ENCODE data around the gene CALHM1. TPM values are rescaled to one million over a fixed set of nuclear protein-coding genes. Genes with fewer than 3 reads are reported as not detected.
"Not testable (repeated sequence)": the region's sequence is repeated elsewhere in the genome, so short reads cannot be mapped to it uniquely, and the experiment has no call there.

The CALHM1 gene
- total RNA-seq (not detected), total RNA-seq (0 to 0.12 reads per million in 2 donors)

GRCh38 chr10:103458720-103459119 is at the start of gene CALHM1:
Gene CALHM1, minus strand, starts transcription at chr10:103458900. Its CDS starts 149 bp downstream, at chr10:103458751.
- Mint-ChIP-seq H3K4me1 (peaks cover 13% of the 10 kb centered on the region), H3K4me3 (peak within 1 kb of the TSS; percentile 31), H3K36me3 (ENCODE audit: low read depth) (no peaks in the 10 kb centered on the region), H3K27ac (no peak within 1 kb of the TSS), H3K27me3 (no peaks in the 10 kb centered on the region)
- no peak for ATAC-seq
- DNase-seq: no peak
- H3K9me3 ChIP-seq (ENCODE audit: control insufficient read depth, low read length, poor library complexity, severe bottlenecking): no peaks in the 10 kb centered on the region

- Mint-ChIP-seq H3K27ac (peak overlapping the region; percentile 75), H3K4me1 (peaks cover 15% of the 10 kb centered on the region), H3K36me3 (ENCODE audit: low read depth) (peaks cover 3% of the 10 kb centered on the region), H3K4me3 (no peak overlapping the region), H3K27me3 (peaks cover 34% of the 10 kb centered on the region)
- H3K9me3 ChIP-seq (ENCODE audit: control insufficient read depth, low read length, poor library complexity, severe bottlenecking): no peaks in the 10 kb centered on the region
- DNase-seq (no peak), ATAC-seq (no peak)
Measured at GRCh38 chr10:103507235-103508191, 48.8 kb upstream of the CALHM1 start.

- ATAC-seq (no peak), DNase-seq (no peak)
- no peak overlapping the region for H3K4me3 Mint-ChIP-seq
- peaks cover 32% of the 10 kb centered on the region for H3K27me3 Mint-ChIP-seq
- H3K9me3 ChIP-seq (ENCODE audit: control insufficient read depth, low read length, poor library complexity, severe bottlenecking): no peaks in the 10 kb centered on the region
- H3K36me3 Mint-ChIP-seq (ENCODE audit: low read depth): peaks cover 2% of the 10 kb centered on the region
- peaks cover 13% of the 10 kb centered on the region for H3K4me1 Mint-ChIP-seq
- H3K27ac Mint-ChIP-seq: no peak overlapping the region
Measured at GRCh38 chr10:103506061-103506460, 47.4 kb upstream of the CALHM1 start.

- no peaks in the 10 kb centered on the region for H3K9me3 ChIP-seq (ENCODE audit: control insufficient read depth, low read length, poor library complexity, severe bottlenecking)
- ATAC-seq (peak; percentile 91), DNase-seq (no peak)
- H3K4me3 Mint-ChIP-seq: no peak overlapping the region
- peak overlapping the region; percentile 14 for H3K27ac Mint-ChIP-seq
- peaks cover 4% of the 10 kb centered on the region for H3K36me3 Mint-ChIP-seq (ENCODE audit: low read depth)
- H3K4me1 Mint-ChIP-seq: peaks cover 19% of the 10 kb centered on the region
- peaks cover 45% of the 10 kb centered on the region for H3K27me3 Mint-ChIP-seq
Measured at GRCh38 chr10:103504181-103504783, 45.6 kb upstream of the CALHM1 start.

- not testable (repeated sequence) for H3K9me3 ChIP-seq (ENCODE audit: control insufficient read depth, low read length, poor library complexity, severe bottlenecking); H3K4me3 Mint-ChIP-seq; H3K36me3 Mint-ChIP-seq (ENCODE audit: low read depth); DNase-seq; ATAC-seq
- H3K4me1 Mint-ChIP-seq: peaks cover 19% of the 10 kb centered on the region
- H3K27me3 Mint-ChIP-seq: peaks cover 45% of the 10 kb centered on the region
- peak overlapping the region; percentile 14 for H3K27ac Mint-ChIP-seq
Measured at GRCh38 chr10:103503777-103504176, 45.1 kb upstream of the CALHM1 start.

GRCh38 chr10:103502849-103503660 is 44.4 kb upstream of the CALHM1 start:
- DNase-seq: no peak
- no peak overlapping the region for H3K4me3 Mint-ChIP-seq
- peaks cover 45% of the 10 kb centered on the region for H3K27me3 Mint-ChIP-seq
- no peak for ATAC-seq
- no peak overlapping the region for H3K27ac Mint-ChIP-seq
- no peaks in the 10 kb centered on the region for H3K9me3 ChIP-seq (ENCODE audit: control insufficient read depth, low read length, poor library complexity, severe bottlenecking)
- H3K36me3 Mint-ChIP-seq (ENCODE audit: low read depth): peaks cover 4% of the 10 kb centered on the region
- peaks cover 19% of the 10 kb centered on the region for H3K4me1 Mint-ChIP-seq

GRCh38 chr10:103501186-103501585 is 42.5 kb upstream of the CALHM1 start:
- peaks cover 46% of the 10 kb centered on the region for H3K27me3 Mint-ChIP-seq
- H3K27ac Mint-ChIP-seq: peak overlapping the region; percentile 71
- DNase-seq: no peak
- ATAC-seq: no peak
- no peak overlapping the region for H3K4me3 Mint-ChIP-seq
- peaks cover 4% of the 10 kb centered on the region for H3K36me3 Mint-ChIP-seq (ENCODE audit: low read depth)
- peaks cover 18% of the 10 kb centered on the region for H3K4me1 Mint-ChIP-seq
- no peaks in the 10 kb centered on the region for H3K9me3 ChIP-seq (ENCODE audit: control insufficient read depth, low read length, poor library complexity, severe bottlenecking)

GRCh38 chr10:103500481-103500880 is 41.8 kb upstream of the CALHM1 start:
- Mint-ChIP-seq H3K4me1 (peaks cover 17% of the 10 kb centered on the region), H3K4me3 (no peak overlapping the region)

GRCh38 chr10:103499881-103500280 is 41.2 kb upstream of the CALHM1 start:
- H3K4me3 Mint-ChIP-seq: no peak overlapping the region
- no peak for DNase-seq
- no peak for ATAC-seq
- no peak overlapping the region for H3K27ac Mint-ChIP-seq
- H3K27me3 Mint-ChIP-seq: peaks cover 57% of the 10 kb centered on the region
- H3K36me3 Mint-ChIP-seq (ENCODE audit: low read depth): peaks cover 4% of the 10 kb centered on the region
- peaks cover 17% of the 10 kb centered on the region for H3K4me1 Mint-ChIP-seq
- no peaks in the 10 kb centered on the region for H3K9me3 ChIP-seq (ENCODE audit: control insufficient read depth, low read length, poor library complexity, severe bottlenecking)

More at GRCh38 chr10:103500481-103500880, 41.8 kb upstream of the CALHM1 start:
- peaks cover 51% of the 10 kb centered on the region for H3K27me3 Mint-ChIP-seq
- H3K27ac Mint-ChIP-seq: peak overlapping the region; percentile 71
- DNase-seq (no peak), ATAC-seq (no peak)
- peaks cover 4% of the 10 kb centered on the region for H3K36me3 Mint-ChIP-seq (ENCODE audit: low read depth)
- H3K9me3 ChIP-seq (ENCODE audit: control insufficient read depth, low read length, poor library complexity, severe bottlenecking): no peaks in the 10 kb centered on the region

GRCh38 chr10:103498936-103499638 is 40.4 kb upstream of the CALHM1 start:
- DNase-seq (no peak), ATAC-seq (no peak)
- peaks cover 58% of the 10 kb centered on the region for H3K27me3 Mint-ChIP-seq
- H3K4me1 Mint-ChIP-seq: peaks cover 16% of the 10 kb centered on the region
- H3K36me3 Mint-ChIP-seq (ENCODE audit: low read depth): peaks cover 2% of the 10 kb centered on the region
- no peak overlapping the region for H3K4me3 Mint-ChIP-seq
- H3K9me3 ChIP-seq (ENCODE audit: control insufficient read depth, low read length, poor library complexity, severe bottlenecking): no peaks in the 10 kb centered on the region
- H3K27ac Mint-ChIP-seq: no peak overlapping the region

GRCh38 chr10:103497161-103497915 is 38.6 kb upstream of the CALHM1 start:
- H3K4me1 Mint-ChIP-seq: peaks cover 14% of the 10 kb centered on the region
- H3K36me3 Mint-ChIP-seq (ENCODE audit: low read depth): peaks cover 2% of the 10 kb centered on the region
- no peak overlapping the region for H3K4me3 Mint-ChIP-seq
- ATAC-seq (no peak), DNase-seq (no peak)
- peaks cover 58% of the 10 kb centered on the region for H3K27me3 Mint-ChIP-seq
- H3K27ac Mint-ChIP-seq: no peak overlapping the region
- H3K9me3 ChIP-seq (ENCODE audit: control insufficient read depth, low read length, poor library complexity, severe bottlenecking): no peaks in the 10 kb centered on the region

- Mint-ChIP-seq H3K4me1 (peaks cover 17% of the 10 kb centered on the region), H3K4me3 (peak overlapping the region; percentile 83), H3K36me3 (ENCODE audit: low read depth) (peaks cover 5% of the 10 kb centered on the region), H3K27ac (no peak overlapping the region), H3K27me3 (peaks cover 56% of the 10 kb centered on the region)
- H3K9me3 ChIP-seq (ENCODE audit: control insufficient read depth, low read length, poor library complexity, severe bottlenecking): no peaks in the 10 kb centered on the region
- DNase-seq (no peak), ATAC-seq (no peak)
Measured at GRCh38 chr10:103495321-103495720, 36.6 kb upstream of the CALHM1 start.

Data from T-helper 17 cell (primary cell).